GM21423 (cell line): ENCODE data around the gene SMAD4.
"Not testable (repeated sequence)": the region's sequence is repeated elsewhere in the genome, so short reads cannot be mapped to it uniquely, and the experiment has no call there.

Experiments used
- ATAC-seq: cut with Tn5 transposase; IDR thresholded peaks from one replicate; pipeline ENCODE4 v1.9.1; 2021; ENCODE audit warnings: mild to moderate bottlenecking, moderate library complexity; ENCODE audit not compliant: unreplicated experiment

Gene SMAD4

DNA sequence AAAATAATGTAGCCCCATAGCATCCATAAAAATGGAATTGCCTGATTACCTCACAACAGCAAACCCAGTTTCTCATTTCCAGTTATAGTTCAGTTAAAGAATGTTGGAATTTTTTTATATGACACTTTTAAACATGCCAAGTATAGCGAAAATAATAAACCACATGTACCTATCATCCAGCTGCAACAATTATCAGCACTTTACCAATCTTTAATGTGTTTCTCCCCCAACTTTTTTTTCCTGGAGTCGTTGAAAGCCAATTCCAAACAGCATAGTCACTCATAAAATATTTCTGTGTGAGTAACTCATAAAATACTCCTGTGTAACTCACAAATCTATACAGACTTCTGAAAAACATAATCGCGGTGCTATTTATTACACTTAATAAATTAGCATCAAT, 38.1 kb downstream of the SMAD4 start:
- no peak for ATAC-seq

DNA sequence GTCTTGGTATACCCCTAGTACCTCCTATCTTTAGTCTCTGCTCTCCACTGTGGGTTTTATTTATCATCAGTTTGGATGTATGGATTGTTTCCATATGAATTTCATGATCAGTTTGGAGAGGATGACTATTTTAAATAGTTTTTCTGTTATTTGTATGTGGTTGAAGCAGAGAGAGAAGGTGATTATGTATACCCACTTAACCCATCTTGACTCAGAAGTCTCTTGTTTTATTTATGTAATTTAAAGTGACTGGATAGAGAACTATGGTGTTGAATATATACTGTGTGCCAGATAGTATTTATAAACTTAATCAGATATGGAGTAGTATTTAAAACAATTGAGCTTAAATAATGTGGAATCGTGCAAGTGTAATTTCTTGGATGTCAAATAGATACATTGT, 39.9 kb downstream of the SMAD4 start:
- ATAC-seq: no peak

DNA sequence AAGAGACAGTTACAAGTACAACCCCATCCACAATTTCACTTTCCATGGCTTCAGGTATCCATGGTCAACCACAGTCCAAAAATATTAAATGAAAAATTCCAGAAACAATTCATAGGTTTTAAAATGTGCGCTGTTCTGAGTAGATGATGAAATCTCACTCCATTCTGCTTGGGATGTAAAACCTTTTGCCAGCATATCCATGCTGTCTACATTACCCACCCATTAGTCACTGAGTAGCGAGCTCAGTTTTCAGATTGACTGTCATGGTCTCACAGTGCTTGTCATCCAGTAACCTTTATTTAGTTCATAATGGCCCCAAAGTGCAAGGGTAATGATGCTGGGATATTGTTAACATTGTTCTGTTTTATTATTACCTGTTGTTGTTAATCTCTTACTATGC, 40.5 kb downstream of the SMAD4 start:
- ATAC-seq: no peak

DNA sequence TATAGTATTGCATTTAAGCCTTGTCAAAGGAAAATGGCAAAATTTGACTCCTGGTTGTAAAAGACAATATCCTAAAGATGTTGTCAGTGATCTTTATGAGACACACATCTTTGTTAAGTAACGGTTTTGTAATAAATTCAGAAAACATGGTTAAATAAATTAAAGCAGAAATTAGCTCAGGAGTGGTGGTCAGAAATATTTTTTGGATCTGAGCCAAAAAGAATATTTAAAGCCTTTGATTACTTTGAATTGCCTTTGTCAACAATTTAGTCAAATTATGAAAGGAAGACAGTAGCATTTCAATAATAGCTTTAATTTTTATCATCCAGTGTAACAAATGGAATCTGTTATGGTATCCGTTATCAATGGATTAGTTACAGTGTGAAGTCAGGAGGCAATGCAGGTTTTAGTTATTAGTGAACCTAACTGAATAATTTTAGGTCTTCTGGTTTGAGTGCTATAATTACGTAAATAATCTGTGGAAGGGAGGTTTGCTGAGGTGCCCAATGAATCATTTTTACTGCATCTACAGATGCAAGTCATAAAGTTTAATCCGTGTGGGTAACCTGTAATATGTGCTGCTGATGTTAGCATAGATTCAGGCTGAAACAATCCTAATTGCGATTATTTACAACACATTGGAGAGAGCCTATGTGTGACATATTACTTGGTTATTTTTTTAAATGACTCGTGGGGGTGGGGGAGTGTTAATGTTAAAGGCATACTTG, 42.7 kb downstream of the SMAD4 start:
- ATAC-seq: no peak

DNA sequence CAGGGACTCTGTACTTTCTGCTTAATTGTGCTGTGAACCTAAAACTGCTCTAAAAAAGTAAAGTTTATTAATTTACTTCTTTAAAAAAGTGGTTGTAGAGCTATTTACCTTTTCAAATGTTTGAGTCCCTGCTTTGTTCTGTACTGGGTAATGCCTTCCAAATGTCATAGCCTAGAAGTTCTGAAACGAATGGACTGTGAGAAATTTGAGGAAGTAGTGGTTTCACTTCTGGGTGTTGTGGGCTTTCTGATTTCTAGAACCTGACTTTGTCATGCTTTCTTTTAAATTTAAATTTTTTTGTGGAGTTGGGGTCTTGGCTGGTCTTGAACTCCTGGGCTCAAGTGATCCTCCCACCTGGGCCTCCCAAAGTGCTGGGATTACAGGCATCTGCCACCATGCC, 44.6 kb downstream of the SMAD4 start:
- ATAC-seq: peak; percentile 79

DNA sequence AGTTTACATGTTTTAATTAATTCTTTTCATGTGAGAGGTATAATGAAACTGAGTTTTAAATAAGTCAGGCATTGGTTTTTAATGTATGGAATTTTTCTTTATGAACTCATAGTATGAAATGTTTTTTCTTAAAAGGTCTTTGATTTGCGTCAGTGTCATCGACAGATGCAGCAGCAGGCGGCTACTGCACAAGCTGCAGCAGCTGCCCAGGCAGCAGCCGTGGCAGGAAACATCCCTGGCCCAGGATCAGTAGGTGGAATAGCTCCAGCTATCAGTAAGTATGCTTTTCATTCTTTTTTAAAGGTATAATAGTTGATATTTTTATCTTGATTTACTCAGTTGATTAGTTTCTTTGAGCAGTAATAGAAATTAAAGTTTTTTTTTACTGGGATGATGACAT, 46.5 kb downstream of the SMAD4 start:
- ATAC-seq: no peak

DNA sequence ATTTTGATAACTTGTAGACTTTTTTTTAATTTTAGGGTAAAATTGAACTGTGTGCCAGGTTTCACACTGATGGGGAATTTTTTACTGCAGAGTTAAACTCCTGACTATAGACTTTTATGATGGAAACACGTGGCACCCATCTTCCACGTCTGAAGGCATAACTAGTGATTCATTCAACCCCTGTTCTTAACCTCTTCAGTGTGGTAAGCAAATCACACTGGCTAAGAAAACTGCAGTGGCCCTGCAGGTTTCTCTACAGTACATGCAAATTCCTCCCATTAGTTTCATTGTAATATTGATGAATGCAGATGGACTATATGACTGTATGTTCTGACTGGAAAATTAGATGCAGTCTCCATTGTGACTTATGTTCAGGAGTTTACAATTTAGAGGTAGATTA, 47.2 kb downstream of the SMAD4 start:
- peak; percentile 72 for ATAC-seq

DNA sequence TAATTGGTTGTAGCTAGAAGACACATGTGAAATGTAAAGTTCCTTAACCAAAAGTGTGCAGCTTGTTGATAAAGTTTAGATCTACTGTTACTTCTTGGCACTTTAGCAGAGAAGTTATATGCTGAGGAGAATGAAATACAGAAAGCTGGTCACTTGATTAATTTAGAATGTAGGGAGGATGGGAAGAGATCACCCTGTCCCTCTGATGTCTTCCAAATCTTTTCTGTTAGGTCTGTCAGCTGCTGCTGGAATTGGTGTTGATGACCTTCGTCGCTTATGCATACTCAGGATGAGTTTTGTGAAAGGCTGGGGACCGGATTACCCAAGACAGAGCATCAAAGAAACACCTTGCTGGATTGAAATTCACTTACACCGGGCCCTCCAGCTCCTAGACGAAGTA, 48.0 kb downstream of the SMAD4 start:
- no peak for ATAC-seq

DNA sequence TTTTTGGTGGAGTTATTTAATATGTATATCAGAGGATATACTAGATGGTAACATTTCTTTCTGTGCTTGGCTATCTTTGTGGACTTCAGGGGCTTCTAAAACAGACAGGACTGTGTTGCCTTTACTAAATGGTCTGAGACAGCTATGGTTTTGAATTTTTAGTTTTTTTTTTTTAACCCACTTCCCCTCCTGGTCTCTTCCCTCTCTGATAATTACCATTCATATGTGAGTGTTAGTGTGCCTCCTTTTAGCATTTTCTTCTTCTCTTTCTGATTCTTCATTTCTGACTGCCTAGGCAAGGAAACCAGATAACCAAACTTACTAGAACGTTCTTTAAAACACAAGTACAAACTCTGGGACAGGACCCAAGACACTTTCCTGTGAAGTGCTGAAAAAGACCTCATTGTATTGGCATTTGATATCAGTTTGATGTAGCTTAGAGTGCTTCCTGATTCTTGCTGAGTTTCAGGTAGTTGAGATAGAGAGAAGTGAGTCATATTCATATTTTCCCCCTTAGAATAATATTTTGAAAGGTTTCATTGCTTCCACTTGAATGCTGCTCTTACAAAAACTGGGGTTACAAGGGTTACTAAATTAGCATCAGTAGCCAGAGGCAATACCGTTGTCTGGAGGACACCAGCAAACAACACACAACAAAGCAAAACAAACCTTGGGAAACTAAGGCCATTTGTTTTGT, 52.7 kb downstream of the SMAD4 start:
- ATAC-seq: peak; percentile 79

DNA sequence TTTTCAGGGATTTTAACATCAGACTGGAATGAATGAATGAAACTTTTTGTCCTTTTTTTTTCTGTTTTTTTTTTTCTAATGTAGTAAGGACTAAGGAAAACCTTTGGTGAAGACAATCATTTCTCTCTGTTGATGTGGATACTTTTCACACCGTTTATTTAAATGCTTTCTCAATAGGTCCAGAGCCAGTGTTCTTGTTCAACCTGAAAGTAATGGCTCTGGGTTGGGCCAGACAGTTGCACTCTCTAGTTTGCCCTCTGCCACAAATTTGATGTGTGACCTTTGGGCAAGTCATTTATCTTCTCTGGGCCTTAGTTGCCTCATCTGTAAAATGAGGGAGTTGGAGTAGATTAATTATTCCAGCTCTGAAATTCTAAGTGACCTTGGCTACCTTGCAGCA, 53.4 kb downstream of the SMAD4 start:
- ATAC-seq: no peak

DNA sequence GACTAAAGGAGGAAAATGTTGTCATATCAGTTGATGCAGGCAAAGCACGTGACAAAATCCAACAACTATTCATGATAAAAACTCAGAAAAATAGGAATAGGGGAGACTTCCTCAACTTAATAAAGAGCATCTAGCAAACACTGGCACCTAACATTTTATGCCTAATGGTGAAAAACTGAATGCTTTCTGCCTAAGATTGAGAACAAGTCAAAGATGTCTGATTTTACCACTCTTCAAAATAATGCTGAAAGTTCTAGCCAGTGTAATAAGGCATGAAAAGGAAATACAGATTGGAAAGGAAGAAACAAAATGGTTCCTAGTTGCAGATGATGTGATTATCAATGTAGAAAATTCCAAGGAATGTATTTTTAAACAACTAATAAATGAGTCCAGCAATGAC, 58.4 kb downstream of the SMAD4 start:
- no peak for ATAC-seq

DNA sequence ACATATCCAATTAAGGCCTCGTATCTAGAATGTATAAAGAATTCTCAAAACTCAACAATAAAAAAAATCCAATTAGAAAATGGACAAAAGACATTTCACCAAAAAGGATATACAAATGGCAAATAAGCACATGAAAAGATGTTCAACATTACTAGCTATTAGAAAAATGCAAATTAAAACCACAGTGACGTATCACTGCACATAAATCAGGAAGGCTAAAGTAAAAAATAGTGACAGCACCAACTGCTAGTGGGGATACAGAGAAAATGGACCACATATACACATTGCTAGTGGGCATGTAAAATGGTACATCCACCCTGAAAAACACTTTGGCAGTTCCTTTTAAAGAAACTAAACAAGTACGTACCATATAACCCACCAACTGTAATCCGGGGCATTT, 59.7 kb downstream of the SMAD4 start:
- no peak for ATAC-seq

DNA sequence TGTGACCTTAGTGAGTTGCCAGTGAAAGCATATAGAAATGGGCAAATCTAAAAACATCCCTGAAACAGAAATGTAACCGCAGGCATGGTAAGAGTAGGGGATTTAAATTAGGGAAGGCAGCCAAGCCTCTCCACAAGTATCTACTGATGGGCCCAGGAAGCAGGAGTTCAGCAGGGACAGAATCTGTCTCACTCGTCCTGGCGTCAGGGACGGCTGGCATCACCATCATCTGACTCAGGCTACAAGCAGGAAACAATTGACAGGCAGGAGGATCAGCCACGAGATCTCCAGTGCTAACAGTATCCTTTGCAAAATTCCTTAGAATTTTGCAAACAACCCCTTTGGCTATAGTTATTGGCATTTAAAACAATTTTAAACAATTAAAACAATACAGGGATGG, 61.3 kb downstream of the SMAD4 start:
- no peak for ATAC-seq

DNA sequence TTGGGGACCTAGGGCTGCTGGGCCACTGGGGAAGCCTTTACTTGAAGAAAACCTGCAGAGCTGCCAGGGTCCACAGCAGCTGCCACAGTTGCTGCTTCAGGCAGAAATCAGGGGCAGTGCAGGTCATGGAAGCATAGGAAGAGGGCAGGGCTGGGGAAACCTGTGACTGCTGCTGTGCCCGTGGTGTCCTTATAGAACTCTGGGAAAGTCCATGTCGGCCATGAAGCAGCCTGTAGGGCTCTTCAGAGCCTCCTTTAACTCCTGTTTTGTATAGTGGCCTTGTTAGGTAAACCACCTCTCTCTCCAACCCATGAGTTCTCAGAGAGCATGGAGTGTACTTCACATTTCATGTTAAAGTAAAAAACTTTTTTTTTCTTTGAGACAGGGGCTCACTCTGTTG, 62.1 kb downstream of the SMAD4 start:
- no peak for ATAC-seq

DNA sequence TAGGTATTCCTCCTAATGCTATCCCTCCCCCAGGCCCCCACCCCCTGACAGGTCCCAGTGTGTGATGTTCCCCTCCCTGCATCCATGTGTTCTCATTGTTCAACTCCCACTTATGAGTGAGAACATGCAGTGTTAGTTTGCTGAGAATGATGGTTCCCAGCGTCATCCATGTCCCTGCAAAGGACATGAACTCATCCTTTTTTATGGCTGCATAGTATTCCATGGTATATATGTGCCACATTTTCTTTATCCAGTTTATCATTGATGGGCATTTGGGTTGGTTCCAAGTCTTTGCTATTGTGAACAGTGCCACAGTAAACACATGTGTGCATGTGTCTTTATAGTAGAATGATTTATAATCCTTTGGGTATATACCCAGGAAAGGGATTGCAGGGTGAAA, 63.0 kb downstream of the SMAD4 start:
- not testable (repeated sequence) for ATAC-seq

DNA sequence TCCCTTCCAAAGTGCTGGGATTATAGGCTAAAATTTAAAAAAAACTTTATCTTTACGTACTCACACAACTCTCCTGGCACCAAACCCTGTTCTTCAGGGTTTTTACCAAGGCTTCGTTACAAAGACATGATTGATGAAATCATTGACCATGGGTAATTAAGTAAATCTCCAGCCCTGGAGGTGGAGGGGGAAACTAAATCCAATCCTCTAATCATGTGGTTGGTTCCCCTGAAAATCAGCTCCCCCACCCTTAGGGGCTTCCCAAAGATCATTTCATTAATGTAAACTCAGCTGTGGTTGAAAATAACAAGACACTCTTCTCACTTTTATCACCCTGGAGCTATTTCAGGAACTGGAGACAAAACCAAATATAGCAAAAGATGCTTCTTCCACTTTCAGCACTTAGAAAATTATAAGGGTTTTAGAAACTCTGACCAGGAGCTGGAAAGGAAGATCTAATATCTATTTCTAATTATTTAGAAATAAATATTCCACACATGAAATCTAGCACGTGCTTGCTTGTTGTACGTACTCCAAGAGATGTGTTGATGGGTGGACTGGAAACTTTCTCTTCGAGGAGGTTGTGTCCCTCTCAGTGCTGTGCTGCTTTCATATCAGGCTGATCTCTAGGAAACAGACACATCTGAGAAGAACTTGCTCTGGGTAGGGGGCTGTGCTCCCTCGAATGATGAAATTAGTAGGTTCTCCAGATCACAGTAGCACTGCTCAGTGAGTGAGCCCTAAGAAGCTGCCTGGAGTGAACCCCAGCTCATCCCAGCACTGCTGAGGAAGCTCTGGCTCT, 67.2 kb downstream of the SMAD4 start:
- no peak for ATAC-seq

DNA sequence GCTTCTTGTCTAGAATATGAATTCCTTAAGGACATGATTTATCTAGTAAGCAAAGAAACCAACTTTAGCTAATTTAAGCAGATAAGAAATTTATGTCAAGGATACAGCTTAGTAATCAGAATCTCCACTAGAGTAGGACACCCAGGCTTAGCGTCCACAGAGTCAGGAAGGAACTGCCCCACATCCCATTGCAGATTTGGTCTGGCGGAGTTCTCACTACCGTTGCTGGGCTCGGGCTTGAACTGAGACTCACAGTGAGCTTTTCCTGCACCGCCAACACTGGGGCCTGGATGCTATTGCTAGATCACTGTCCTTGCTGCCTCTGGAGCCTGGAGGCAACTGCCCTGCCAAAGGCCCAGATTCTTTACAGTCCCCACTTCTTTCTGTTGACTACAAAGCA, 68.1 kb downstream of the SMAD4 start:
- ATAC-seq: no peak

DNA sequence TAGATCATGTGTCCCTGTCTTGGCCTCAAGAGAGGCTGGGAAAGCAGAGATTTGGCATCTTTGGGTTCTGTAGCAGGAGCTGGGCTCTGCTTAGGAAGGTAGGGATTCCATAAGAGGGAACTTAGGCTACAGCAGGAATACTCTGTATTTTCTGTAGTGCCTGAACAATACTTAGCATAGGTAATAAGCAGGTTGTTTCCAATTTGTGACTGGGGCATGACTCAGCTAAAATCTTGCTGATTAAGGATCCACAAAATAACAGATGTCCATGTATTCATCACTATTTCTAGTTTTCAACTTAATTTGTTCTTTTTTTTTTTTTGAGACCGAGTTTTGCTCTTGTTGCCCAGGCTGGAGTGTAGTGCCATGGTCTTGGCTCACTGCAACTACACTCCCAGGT, 68.5 kb downstream of the SMAD4 start:
- ATAC-seq: no peak

DNA sequence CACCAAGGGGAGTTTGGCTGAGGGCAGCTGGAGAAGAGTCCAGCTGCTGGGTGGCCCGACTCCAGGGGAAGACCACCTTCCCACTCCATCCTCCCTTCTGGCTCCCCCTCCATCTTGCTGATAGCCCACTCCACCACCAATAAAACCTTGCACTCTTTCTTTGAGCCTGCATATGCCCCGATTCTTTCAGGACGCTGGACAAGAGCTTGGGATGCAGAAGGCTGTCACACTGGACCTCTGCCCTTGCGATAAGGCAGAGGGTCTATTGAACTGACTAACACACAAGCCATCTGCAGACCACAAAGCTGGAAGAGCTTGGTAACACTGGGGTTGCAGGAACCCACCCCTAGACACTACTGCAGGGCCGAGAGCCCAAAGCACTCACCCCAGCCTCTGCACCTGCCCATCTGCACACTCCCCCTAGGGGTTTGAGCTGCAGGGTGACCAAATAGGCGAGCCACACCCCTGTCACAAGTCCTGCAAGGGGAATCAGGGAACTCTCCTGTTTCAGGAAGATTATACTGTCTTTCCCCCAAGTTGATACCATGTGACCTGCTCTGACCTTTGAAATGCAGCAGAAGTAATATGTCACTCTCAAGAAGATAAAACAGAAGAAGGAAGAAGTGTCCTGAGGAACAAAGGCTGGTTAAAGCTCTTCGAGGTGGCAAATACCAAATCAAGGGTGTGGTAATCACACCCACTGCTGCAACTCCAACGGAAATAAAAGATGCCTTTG, 70.5 kb downstream of the SMAD4 start:
- ATAC-seq: no peak

DNA sequence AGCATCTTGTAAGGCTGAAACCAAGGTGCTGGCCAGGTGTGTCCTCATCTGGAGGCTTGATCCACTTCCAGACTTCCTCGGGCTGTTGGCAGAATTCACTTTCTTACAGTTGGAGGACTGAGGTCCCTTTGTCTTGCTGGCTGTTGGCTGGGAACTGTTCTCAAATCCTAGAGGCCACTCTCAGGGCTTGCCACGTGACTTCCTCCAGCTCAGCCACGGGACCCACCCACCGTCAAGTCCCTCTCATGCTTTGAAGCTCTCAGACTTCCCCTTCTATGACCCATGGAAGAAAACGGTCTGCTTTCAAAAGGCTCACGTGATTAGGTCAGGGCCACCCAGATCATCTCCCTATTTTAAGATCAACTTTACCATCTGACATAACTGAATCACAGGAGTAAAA, 77.1 kb downstream of the SMAD4 start:
- ATAC-seq: no peak

DNA sequence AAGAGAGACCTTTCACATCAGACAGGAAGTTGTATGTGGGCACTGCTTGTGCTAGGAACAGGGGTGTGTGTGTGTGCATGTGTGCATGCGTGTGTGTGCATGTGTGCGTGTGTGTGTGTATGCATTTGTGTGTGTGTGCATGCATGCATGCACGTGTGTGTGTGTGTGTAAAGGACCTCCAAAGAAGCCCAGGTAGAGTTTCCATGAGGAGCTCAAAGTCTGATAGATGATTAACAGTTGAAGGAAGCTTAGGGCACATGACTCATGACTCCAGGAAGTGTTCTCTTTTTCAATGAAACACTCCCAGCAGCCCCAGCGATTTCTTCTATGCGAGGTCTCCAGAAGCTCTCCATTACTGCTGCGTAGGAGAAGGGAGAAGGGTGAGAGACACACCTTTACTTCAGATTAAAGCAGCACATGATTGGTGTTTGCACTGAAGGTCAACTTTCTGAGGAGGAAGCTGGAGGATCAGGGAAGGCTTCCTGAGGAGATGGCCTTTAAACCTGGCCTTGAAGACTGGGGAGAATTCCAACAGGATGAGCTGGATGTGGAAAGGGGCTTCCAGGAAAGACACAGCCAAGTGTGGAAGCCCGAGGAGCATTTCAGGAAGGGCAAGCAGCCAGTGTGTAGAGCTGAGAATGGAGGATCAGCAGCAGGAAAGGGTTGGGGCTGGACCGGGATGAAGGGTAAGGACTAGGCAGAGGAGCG, 77.7 kb downstream of the SMAD4 start:
- no peak for ATAC-seq
